Measurements from ENCODE around the gene ARRB2.

GRCh38 chr17:4672055-4672630 is 38.3 kb upstream of the ARRB2 start:
- no peak for TF ChIP-seq POLR2AphosphoS5 (IDR thresholded peaks at IDR 0.05; ENCODE audit: low read depth)
- no peak for TF ChIP-seq CTCF (conservative IDR thresholded peaks at IDR 0.05; ENCODE audit: low read depth in 2 of 2)
- TF ChIP-seq EZH2 (IDR thresholded peaks at IDR 0.05; ENCODE audit: low read depth, unreplicated experiment): no peak
- TF ChIP-seq EZH2phosphoT487 (IDR thresholded peaks at IDR 0.05; ENCODE audit: unreplicated experiment): no peak
- TF ChIP-seq REST (IDR thresholded peaks at IDR 0.05; ENCODE audit: unreplicated experiment): no peak
- no peak for TF ChIP-seq CREB1 (CRISPR knock-in tag; IDR thresholded peaks at IDR 0.05; ENCODE audit: low read depth)
- no peak for TF ChIP-seq NANOG (IDR thresholded peaks at IDR 0.05; ENCODE audit: borderline replicate concordance)
- no peak for TF ChIP-seq ZNF331 (CRISPR knock-in tag; IDR thresholded peaks at IDR 0.05; ENCODE audit: low read depth)
- no peak for TF ChIP-seq ZNF462 (CRISPR knock-in tag; IDR thresholded peaks at IDR 0.05)
- TF ChIP-seq ETS1 (IDR thresholded peaks at IDR 0.05): no peak
- no peak for TF ChIP-seq JUNB (IDR thresholded peaks at IDR 0.05; ENCODE audit: unreplicated experiment)
